K562 (cell line): ENCODE results near the gene USP10. TPM values are rescaled to one million over a fixed set of nuclear protein-coding genes. Genes with fewer than 3 reads are reported as not detected.

Source experiments
- FOXM1 ChIP-seq, 2 experiments: fragments of 450-650 bp in 1 of 2; sonication (generic) in 1 of 2; formaldehyde crosslinking in 1 of 2; IDR thresholded peaks; 2 replicates each; pipeline versions ENCODE4 v1.6.1 to v1.9.0; 2017 to 2022; ENCODE audit warnings: low read depth in 2 of 2, mild to moderate bottlenecking in 2 of 2, missing genetic modification reagents in 1 of 2, moderate library complexity in 1 of 2
- SIX5 ChIP-seq, 2 experiments: IDR thresholded peaks; 2 replicates each; pipeline ENCODE4 v1.6.1; 2011; ENCODE audit warnings: low read length in 2 of 2, borderline replicate concordance in 1 of 2, low read depth in 1 of 2, mild to moderate bottlenecking in 1 of 2, moderate library complexity in 1 of 2; ENCODE audit not compliant: insufficient read depth in 1 of 2
- ZNF431 ChIP-seq: sonication (generic); formaldehyde crosslinking; IDR thresholded peaks from 2 replicates; pipeline ENCODE4 v1.8.0; 2022; ENCODE audit warnings: mild to moderate bottlenecking, missing genetic modification reagents
- ZNF778 ChIP-seq: fragments of 450-650 bp; formaldehyde crosslinking; IDR thresholded peaks from 2 replicates; pipeline ENCODE4 v1.4.0; 2020; ENCODE audit warnings: mild to moderate bottlenecking, moderate library complexity
- polyA plus RNA-seq, 8 experiments: library from polyadenylated mRNA; depleted of rRNA in 4 of 8; stranded (reverse) in 5 of 8; unstranded in 3 of 8; fragments of >200 nt; fragmentation: Nextera tagmentation in 2 of 8; fragmentation: Illumina TruSeq in 1 of 8; extraction: Ambion mirVana in 2 of 8; extraction: Trizol in 1 of 8; gene quantifications; 2 replicates each; pipeline versions ENCODE4 v1.2.1 to v1.2.3, GENCODE V29; 2011 to 2014; ENCODE audit warnings: inconsistent platforms in 1 of 8, missing spikeins in 1 of 8
- total RNA-seq, 7 experiments: library from RNA; depleted of rRNA in 6 of 7; stranded (reverse); fragments of >200 nt in 6 of 7; fragmentation: Illumina TruSeq in 2 of 7; extraction: Trizol in 2 of 7; gene quantifications; 2 replicates each; pipeline versions ENCODE4 v1.2.1 to v1.2.3, GENCODE V29; 2011 to 2021; ENCODE audit warnings: low replicate concordance in 1 of 7
- TF ChIP-seq, protein P1 (sequence below): fragments of 450-650 bp; IDR thresholded peaks from 2 replicates; pipeline ENCODE4 v1.6.1; 2016; ENCODE audit warnings: mild to moderate bottlenecking, moderate library complexity
- TF ChIP-seq, protein P2 (sequence below): fragments of 450-650 bp; IDR thresholded peaks from 2 replicates; pipeline ENCODE4 v1.6.1; 2014; ENCODE audit warnings: low read depth, mild to moderate bottlenecking, moderate library complexity, borderline replicate concordance
- TF ChIP-seq, protein P3 (sequence below): sonication (generic); formaldehyde crosslinking; IDR thresholded peaks from 2 replicates; pipeline ENCODE4 v1.8.0; 2023; ENCODE audit warnings: mild to moderate bottlenecking, missing genetic modification reagents
- TF ChIP-seq, protein P4 (sequence below): fragments of 250-450 bp; sonication (Bioruptor Pico); IDR thresholded peaks from 2 replicates; pipeline ENCODE4 v1.4.0; 2020

The USP10 gene
- total and polyA plus RNA-seq, 9 of the 15 experiments (the other 6 are each of a cell fraction or from before 2014, with no cell fraction given) = 61.7 to 197 (median 116) TPM

DNA sequence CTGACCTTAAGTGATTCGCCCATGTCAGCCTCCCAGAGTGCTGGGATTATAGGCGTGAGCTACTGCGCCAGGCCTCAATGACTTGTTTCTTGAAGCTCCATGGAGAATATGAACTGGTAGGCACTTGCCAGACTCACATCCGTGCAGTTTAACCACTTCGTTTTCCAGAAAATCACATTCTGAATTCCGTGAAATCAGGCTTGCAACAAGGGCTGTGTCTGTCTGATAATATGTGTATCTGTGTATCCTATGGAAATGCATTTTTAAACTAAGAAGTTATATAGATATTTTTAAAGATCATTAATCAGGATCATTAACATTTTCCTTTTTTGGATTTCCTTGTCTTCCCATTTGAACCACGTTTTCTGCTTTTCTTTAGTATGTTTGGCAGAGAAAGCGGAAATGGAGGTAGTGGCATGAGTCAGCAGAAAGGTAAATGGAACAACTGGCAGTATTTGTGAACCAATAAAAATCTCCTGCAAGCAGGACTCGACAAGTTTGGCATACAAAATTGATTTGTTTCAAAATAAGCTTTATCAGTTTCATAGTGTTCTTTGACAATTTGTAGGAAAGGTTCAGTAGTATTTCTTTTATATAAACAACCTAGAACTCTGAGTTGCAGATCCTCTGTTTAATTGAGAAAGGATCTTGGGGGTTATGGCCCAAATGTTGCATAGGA is 33.0 kb downstream of the USP10 start (continued):
- TF ChIP-seq, protein P1, sequence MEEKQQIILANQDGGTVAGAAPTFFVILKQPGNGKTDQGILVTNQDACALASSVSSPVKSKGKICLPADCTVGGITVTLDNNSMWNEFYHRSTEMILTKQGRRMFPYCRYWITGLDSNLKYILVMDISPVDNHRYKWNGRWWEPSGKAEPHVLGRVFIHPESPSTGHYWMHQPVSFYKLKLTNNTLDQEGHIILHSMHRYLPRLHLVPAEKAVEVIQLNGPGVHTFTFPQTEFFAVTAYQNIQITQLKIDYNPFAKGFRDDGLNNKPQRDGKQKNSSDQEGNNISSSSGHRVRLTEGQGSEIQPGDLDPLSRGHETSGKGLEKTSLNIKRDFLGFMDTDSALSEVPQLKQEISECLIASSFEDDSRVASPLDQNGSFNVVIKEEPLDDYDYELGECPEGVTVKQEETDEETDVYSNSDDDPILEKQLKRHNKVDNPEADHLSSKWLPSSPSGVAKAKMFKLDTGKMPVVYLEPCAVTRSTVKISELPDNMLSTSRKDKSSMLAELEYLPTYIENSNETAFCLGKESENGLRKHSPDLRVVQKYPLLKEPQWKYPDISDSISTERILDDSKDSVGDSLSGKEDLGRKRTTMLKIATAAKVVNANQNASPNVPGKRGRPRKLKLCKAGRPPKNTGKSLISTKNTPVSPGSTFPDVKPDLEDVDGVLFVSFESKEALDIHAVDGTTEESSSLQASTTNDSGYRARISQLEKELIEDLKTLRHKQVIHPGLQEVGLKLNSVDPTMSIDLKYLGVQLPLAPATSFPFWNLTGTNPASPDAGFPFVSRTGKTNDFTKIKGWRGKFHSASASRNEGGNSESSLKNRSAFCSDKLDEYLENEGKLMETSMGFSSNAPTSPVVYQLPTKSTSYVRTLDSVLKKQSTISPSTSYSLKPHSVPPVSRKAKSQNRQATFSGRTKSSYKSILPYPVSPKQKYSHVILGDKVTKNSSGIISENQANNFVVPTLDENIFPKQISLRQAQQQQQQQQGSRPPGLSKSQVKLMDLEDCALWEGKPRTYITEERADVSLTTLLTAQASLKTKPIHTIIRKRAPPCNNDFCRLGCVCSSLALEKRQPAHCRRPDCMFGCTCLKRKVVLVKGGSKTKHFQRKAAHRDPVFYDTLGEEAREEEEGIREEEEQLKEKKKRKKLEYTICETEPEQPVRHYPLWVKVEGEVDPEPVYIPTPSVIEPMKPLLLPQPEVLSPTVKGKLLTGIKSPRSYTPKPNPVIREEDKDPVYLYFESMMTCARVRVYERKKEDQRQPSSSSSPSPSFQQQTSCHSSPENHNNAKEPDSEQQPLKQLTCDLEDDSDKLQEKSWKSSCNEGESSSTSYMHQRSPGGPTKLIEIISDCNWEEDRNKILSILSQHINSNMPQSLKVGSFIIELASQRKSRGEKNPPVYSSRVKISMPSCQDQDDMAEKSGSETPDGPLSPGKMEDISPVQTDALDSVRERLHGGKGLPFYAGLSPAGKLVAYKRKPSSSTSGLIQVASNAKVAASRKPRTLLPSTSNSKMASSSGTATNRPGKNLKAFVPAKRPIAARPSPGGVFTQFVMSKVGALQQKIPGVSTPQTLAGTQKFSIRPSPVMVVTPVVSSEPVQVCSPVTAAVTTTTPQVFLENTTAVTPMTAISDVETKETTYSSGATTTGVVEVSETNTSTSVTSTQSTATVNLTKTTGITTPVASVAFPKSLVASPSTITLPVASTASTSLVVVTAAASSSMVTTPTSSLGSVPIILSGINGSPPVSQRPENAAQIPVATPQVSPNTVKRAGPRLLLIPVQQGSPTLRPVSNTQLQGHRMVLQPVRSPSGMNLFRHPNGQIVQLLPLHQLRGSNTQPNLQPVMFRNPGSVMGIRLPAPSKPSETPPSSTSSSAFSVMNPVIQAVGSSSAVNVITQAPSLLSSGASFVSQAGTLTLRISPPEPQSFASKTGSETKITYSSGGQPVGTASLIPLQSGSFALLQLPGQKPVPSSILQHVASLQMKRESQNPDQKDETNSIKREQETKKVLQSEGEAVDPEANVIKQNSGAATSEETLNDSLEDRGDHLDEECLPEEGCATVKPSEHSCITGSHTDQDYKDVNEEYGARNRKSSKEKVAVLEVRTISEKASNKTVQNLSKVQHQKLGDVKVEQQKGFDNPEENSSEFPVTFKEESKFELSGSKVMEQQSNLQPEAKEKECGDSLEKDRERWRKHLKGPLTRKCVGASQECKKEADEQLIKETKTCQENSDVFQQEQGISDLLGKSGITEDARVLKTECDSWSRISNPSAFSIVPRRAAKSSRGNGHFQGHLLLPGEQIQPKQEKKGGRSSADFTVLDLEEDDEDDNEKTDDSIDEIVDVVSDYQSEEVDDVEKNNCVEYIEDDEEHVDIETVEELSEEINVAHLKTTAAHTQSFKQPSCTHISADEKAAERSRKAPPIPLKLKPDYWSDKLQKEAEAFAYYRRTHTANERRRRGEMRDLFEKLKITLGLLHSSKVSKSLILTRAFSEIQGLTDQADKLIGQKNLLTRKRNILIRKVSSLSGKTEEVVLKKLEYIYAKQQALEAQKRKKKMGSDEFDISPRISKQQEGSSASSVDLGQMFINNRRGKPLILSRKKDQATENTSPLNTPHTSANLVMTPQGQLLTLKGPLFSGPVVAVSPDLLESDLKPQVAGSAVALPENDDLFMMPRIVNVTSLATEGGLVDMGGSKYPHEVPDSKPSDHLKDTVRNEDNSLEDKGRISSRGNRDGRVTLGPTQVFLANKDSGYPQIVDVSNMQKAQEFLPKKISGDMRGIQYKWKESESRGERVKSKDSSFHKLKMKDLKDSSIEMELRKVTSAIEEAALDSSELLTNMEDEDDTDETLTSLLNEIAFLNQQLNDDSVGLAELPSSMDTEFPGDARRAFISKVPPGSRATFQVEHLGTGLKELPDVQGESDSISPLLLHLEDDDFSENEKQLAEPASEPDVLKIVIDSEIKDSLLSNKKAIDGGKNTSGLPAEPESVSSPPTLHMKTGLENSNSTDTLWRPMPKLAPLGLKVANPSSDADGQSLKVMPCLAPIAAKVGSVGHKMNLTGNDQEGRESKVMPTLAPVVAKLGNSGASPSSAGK = peak; percentile 42; the same call in 1 of the 2 replicates
- TF ChIP-seq SIX5 (IDR thresholded peaks at IDR 0.05; ENCODE audit: borderline replicate concordance in 1 of 2, insufficient read depth in 1 of 2, low read depth in 1 of 2, low read length in 2 of 2) (peak in 1 of 2 experiments; percentile 10; a peak in 1 of 4 replicates), ZNF431 (CRISPR knock-in tag) (no peak), ZNF778 (no peak), FOXM1 (IDR thresholded peaks at IDR 0.05; ENCODE audit: low read depth) (peak; percentile 63; the same call in 1 of the 2 replicates), FOXM1 (CRISPR knock-in tag; IDR thresholded peaks at IDR 0.05; ENCODE audit: low read depth) (no peak)
- TF ChIP-seq, protein P2, sequence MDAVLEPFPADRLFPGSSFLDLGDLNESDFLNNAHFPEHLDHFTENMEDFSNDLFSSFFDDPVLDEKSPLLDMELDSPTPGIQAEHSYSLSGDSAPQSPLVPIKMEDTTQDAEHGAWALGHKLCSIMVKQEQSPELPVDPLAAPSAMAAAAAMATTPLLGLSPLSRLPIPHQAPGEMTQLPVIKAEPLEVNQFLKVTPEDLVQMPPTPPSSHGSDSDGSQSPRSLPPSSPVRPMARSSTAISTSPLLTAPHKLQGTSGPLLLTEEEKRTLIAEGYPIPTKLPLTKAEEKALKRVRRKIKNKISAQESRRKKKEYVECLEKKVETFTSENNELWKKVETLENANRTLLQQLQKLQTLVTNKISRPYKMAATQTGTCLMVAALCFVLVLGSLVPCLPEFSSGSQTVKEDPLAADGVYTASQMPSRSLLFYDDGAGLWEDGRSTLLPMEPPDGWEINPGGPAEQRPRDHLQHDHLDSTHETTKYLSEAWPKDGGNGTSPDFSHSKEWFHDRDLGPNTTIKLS = 0 out of 2 replicates have a peak, but pooled peaks have one; percentile 61
- TF ChIP-seq, protein P3, sequence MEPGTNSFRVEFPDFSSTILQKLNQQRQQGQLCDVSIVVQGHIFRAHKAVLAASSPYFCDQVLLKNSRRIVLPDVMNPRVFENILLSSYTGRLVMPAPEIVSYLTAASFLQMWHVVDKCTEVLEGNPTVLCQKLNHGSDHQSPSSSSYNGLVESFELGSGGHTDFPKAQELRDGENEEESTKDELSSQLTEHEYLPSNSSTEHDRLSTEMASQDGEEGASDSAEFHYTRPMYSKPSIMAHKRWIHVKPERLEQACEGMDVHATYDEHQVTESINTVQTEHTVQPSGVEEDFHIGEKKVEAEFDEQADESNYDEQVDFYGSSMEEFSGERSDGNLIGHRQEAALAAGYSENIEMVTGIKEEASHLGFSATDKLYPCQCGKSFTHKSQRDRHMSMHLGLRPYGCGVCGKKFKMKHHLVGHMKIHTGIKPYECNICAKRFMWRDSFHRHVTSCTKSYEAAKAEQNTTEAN = no peak
- TF ChIP-seq, protein P4, sequence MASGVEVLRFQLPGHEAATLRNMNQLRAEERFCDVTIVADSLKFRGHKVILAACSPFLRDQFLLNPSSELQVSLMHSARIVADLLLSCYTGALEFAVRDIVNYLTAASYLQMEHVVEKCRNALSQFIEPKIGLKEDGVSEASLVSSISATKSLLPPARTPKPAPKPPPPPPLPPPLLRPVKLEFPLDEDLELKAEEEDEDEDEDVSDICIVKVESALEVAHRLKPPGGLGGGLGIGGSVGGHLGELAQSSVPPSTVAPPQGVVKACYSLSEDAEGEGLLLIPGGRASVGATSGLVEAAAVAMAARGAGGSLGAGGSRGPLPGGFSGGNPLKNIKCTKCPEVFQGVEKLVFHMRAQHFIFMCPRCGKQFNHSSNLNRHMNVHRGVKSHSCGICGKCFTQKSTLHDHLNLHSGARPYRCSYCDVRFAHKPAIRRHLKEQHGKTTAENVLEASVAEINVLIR (CRISPR knock-in tag) = no peak
